CD4-positive, CD25-positive, alpha-beta regulatory T cell (primary cell): ENCODE results near the gene GSG1L. TPM values are rescaled to one million over a fixed set of nuclear protein-coding genes. Genes with fewer than 3 reads are reported as not detected.

Source experiments
- ATAC-seq, 2 donors: fragments of 150-1000 bp; cut with Tn5 transposase; one replicate each; pipeline ENCODE4 v1.10.0; 2021; ENCODE audit warnings: low read depth in 2 of 2, moderate number of reproducible peaks in 2 of 2, moderate library complexity in 1 of 2
- DNase-seq, 3 donors: peaks; one replicate each; pipeline versions ENCODE4 v3.0.0 to v3.0.0-alpha.2; 2012 to 2022; ENCODE audit warnings: mixed read lengths in 1 of 3
- H3K27ac ChIP-seq: one replicate; pipeline ENCODE4 v1.7.0; 2013; ENCODE audit warnings: mild to moderate bottlenecking, low read length; ENCODE audit not compliant: insufficient read depth, poor library complexity, severe bottlenecking
- H3K27me3 ChIP-seq: one replicate; pipeline ENCODE4 v1.7.0; 2013; ENCODE audit warnings: low read length; ENCODE audit not compliant: control insufficient read depth, insufficient read depth
- H3K36me3 ChIP-seq: one replicate; pipeline ENCODE4 v1.7.0; 2013; ENCODE audit warnings: mild to moderate bottlenecking, low read length, moderate library complexity; ENCODE audit not compliant: control insufficient read depth, insufficient read depth
- H3K4me1 ChIP-seq: 2 replicates; pipeline ENCODE4 v1.7.0; 2013; ENCODE audit warnings: mild to moderate bottlenecking, low read length; ENCODE audit not compliant: insufficient read depth, control insufficient read depth, poor library complexity, severe bottlenecking
- H3K4me3 ChIP-seq: one replicate; pipeline ENCODE4 v1.7.0; 2013; ENCODE audit warnings: low read depth, mild to moderate bottlenecking, low read length, moderate library complexity
- H3K9me3 ChIP-seq, 2 experiments: 1 replicate in 1 of 2; 2 replicates in 1 of 2; pipeline ENCODE4 v1.7.0; 2013; ENCODE audit warnings: low read length in 2 of 2, mild to moderate bottlenecking in 1 of 2, moderate library complexity in 1 of 2; ENCODE audit not compliant: control insufficient read depth in 2 of 2
- H3K27ac Mint-ChIP-seq, 3 donors: one replicate each; pipeline ENCODE4 v1.8.0; 2020 to 2022; ENCODE audit warnings: mild to moderate bottlenecking in 3 of 3, mixed read lengths in 3 of 3, moderate library complexity in 2 of 3
- H3K27me3 Mint-ChIP-seq: one replicate; pipeline ENCODE4 v1.8.0; 2022; ENCODE audit warnings: mild to moderate bottlenecking, mixed read lengths
- H3K36me3 Mint-ChIP-seq: one replicate; pipeline ENCODE4 v1.8.0; 2020; ENCODE audit warnings: mixed read lengths
- H3K4me1 Mint-ChIP-seq, 4 donors: one replicate each; pipeline ENCODE4 v1.8.0; 2020 to 2022; ENCODE audit warnings: mixed read lengths in 4 of 4, mild to moderate bottlenecking in 1 of 4
- H3K4me3 Mint-ChIP-seq, 4 donors: one replicate each; pipeline ENCODE4 v1.8.0; 2020 to 2022; ENCODE audit warnings: mild to moderate bottlenecking in 4 of 4, mixed read lengths in 4 of 4, moderate library complexity in 3 of 4
- H3K9me3 Mint-ChIP-seq, 7 donors: one replicate each; pipeline ENCODE4 v1.8.0; 2020 to 2022; ENCODE audit warnings: mixed read lengths in 7 of 7, mild to moderate bottlenecking in 3 of 7, moderate library complexity in 2 of 7
- polyA plus RNA-seq, 4 donors: library from polyadenylated mRNA; unstranded; fragments of 300-500 nt; fragmentation: Illumina TruSeq; gene quantifications; one replicate each; pipeline ENCODE4 v1.2.3, GENCODE V29; 2021
- total RNA-seq: library from RNA; stranded (reverse); gene quantifications from one replicate; pipeline ENCODE4 v1.2.3, GENCODE V29; 2022

The GSG1L gene
- total and polyA plus RNA-seq, 5 donors from 2014 or later: 0.15 TPM; not detected in 4

GRCh38 chr16:27752241-27752640, 311.3 kb downstream of the GSG1L start:
- H3K4me1 ChIP-seq: peaks cover 7% of the 10 kb centered on the region
- Mint-ChIP-seq H3K27me3 (no peaks in the 10 kb centered on the region), H3K36me3 (peaks cover 35% of the 10 kb centered on the region), H3K27ac (no peak overlapping the region), H3K9me3 (no peaks in the 10 kb centered on the region), H3K4me3 (no peak overlapping the region), H3K4me1 (peaks cover 4 to 10% (median 6%) of the 10 kb centered on the region in 4 donors)
- DNase-seq (no peak), ATAC-seq (no peak)
- H3K27ac ChIP-seq: no peak overlapping the region
- no peaks in the 10 kb centered on the region for H3K36me3 ChIP-seq
- no peaks in the 10 kb centered on the region for H3K27me3 ChIP-seq
- H3K9me3 ChIP-seq: no peaks in the 10 kb centered on the region
- no peak overlapping the region for H3K4me3 ChIP-seq

GRCh38 chr16:27751676-27752075, 311.8 kb downstream of the GSG1L start:
- H3K4me1 Mint-ChIP-seq: peaks cover 5 to 14% (median 6%) of the 10 kb centered on the region in 4 donors
- peak overlapping the region in 1 of 3 donors; percentile 32 for H3K27ac Mint-ChIP-seq
- ATAC-seq: no peak
- no peak for DNase-seq
- H3K9me3 Mint-ChIP-seq: no peaks in the 10 kb centered on the region
- H3K27me3 Mint-ChIP-seq: no peaks in the 10 kb centered on the region
- Histone ChIP-seq H3K4me3 (no peak overlapping the region), H3K4me1 (peaks cover 7% of the 10 kb centered on the region), H3K36me3 (no peaks in the 10 kb centered on the region), H3K9me3 (no peaks in the 10 kb centered on the region), H3K27ac (no peak overlapping the region), H3K27me3 (no peaks in the 10 kb centered on the region)
- H3K36me3 Mint-ChIP-seq: peaks cover 32% of the 10 kb centered on the region
- H3K4me3 Mint-ChIP-seq: no peak overlapping the region

- no peaks in the 10 kb centered on the region for H3K9me3 Mint-ChIP-seq
- DNase-seq: no peak
- no peak overlapping the region for H3K4me3 ChIP-seq
- no peak for ATAC-seq
- H3K36me3 ChIP-seq: no peaks in the 10 kb centered on the region
- no peak overlapping the region for H3K4me3 Mint-ChIP-seq
- H3K36me3 Mint-ChIP-seq: peaks cover 28% of the 10 kb centered on the region
- H3K27ac Mint-ChIP-seq: no peak overlapping the region
- H3K27me3 ChIP-seq: no peaks in the 10 kb centered on the region
- no peaks in the 10 kb centered on the region for H3K27me3 Mint-ChIP-seq
- H3K4me1 Mint-ChIP-seq: peaks cover 5 to 14% (median 6%) of the 10 kb centered on the region in 4 donors
- no peaks in the 10 kb centered on the region for H3K9me3 ChIP-seq
- no peak overlapping the region for H3K27ac ChIP-seq
- peaks cover 7% of the 10 kb centered on the region for H3K4me1 ChIP-seq
These were observed 312.3 kb downstream of the GSG1L start for GRCh38 chr16:27751233-27751632.

GRCh38 chr16:27749946-27750345, 313.6 kb downstream of the GSG1L start:
- DNase-seq (no peak), ATAC-seq (no peak)
- Histone ChIP-seq H3K4me3 (no peak overlapping the region), H3K27ac (no peak overlapping the region), H3K4me1 (peaks cover 7% of the 10 kb centered on the region), H3K36me3 (no peaks in the 10 kb centered on the region), H3K9me3 (no peaks in the 10 kb centered on the region), H3K27me3 (no peaks in the 10 kb centered on the region)
- Mint-ChIP-seq H3K4me3 (no peak overlapping the region), H3K4me1 (peaks cover 4 to 14% (median 5%) of the 10 kb centered on the region in 4 donors), H3K36me3 (peaks cover 22% of the 10 kb centered on the region), H3K27me3 (no peaks in the 10 kb centered on the region), H3K9me3 (no peaks in the 10 kb centered on the region), H3K27ac (peak overlapping the region in 1 of 3 donors; percentile 62)

GRCh38 chr16:27749547-27749875, 314.0 kb downstream of the GSG1L start:
- peaks cover 4 to 14% (median 5%) of the 10 kb centered on the region in 4 donors for H3K4me1 Mint-ChIP-seq

GRCh38 chr16:27748868-27749546, 314.5 kb downstream of the GSG1L start:
- DNase-seq (peak; percentile 5 to 81 (median 35)), ATAC-seq (peak; percentile 53 to 82)
- Histone ChIP-seq H3K9me3 (no peaks in the 10 kb centered on the region), H3K36me3 (no peaks in the 10 kb centered on the region), H3K27me3 (no peaks in the 10 kb centered on the region), H3K4me1 (peaks cover 7% of the 10 kb centered on the region), H3K4me3 (peak overlapping the region; percentile 55), H3K27ac (no peak overlapping the region)
- Mint-ChIP-seq H3K4me1 (peaks cover 4 to 14% (median 5%) of the 10 kb centered on the region in 4 donors), H3K27ac (peak overlapping the region in 2 of 3 donors; percentile 18 to 33), H3K9me3 (no peaks in the 10 kb centered on the region), H3K4me3 (peak overlapping the region in 2 of 4 donors; percentile 2 to 28), H3K27me3 (no peaks in the 10 kb centered on the region), H3K36me3 (peaks cover 15% of the 10 kb centered on the region)

More at GRCh38 chr16:27749547-27749875, 314.0 kb downstream of the GSG1L start:
- ATAC-seq: no peak
- Histone ChIP-seq H3K9me3 (no peaks in the 10 kb centered on the region), H3K27me3 (no peaks in the 10 kb centered on the region), H3K27ac (no peak overlapping the region), H3K4me3 (no peak overlapping the region), H3K4me1 (peaks cover 7% of the 10 kb centered on the region), H3K36me3 (no peaks in the 10 kb centered on the region)
- Mint-ChIP-seq H3K27me3 (no peaks in the 10 kb centered on the region), H3K9me3 (no peaks in the 10 kb centered on the region), H3K4me3 (no peak overlapping the region), H3K36me3 (peaks cover 18% of the 10 kb centered on the region), H3K27ac (no peak overlapping the region)
- no peak for DNase-seq

- peaks cover 17% of the 10 kb centered on the region for H3K36me3 Mint-ChIP-seq
These were observed 315.6 kb downstream of the GSG1L start for GRCh38 chr16:27747946-27748345.

More at GRCh38 chr16:27747946-27748345, 315.6 kb downstream of the GSG1L start:
- H3K27ac ChIP-seq: no peak overlapping the region
- Mint-ChIP-seq H3K27ac (no peak overlapping the region), H3K4me1 (peaks cover 4 to 14% (median 5%) of the 10 kb centered on the region in 4 donors), H3K9me3 (peaks cover 0 to under 1% (median 0%) of the 10 kb centered on the region in 7 donors), H3K27me3 (no peaks in the 10 kb centered on the region), H3K4me3 (no peak overlapping the region)
- H3K27me3 ChIP-seq: no peaks in the 10 kb centered on the region
- H3K36me3 ChIP-seq: no peaks in the 10 kb centered on the region
- no peaks in the 10 kb centered on the region for H3K9me3 ChIP-seq
- no peak overlapping the region for H3K4me3 ChIP-seq
- no peak for DNase-seq
- ATAC-seq: no peak
- peaks cover 7% of the 10 kb centered on the region for H3K4me1 ChIP-seq
